HG03135 (cell line): ENCODE measurements around the gene CHIC2.
"Not testable (repeated sequence)": the region's sequence is repeated elsewhere in the genome, so short reads cannot be mapped to it uniquely, and the experiment has no call there.

Experiments
- ATAC-seq: cut with Tn5 transposase; IDR thresholded peaks from one replicate; pipeline ENCODE4 v1.9.1; 2021; ENCODE audit warnings: mild to moderate bottlenecking, moderate library complexity; ENCODE audit not compliant: unreplicated experiment

Gene CHIC2

DNA sequence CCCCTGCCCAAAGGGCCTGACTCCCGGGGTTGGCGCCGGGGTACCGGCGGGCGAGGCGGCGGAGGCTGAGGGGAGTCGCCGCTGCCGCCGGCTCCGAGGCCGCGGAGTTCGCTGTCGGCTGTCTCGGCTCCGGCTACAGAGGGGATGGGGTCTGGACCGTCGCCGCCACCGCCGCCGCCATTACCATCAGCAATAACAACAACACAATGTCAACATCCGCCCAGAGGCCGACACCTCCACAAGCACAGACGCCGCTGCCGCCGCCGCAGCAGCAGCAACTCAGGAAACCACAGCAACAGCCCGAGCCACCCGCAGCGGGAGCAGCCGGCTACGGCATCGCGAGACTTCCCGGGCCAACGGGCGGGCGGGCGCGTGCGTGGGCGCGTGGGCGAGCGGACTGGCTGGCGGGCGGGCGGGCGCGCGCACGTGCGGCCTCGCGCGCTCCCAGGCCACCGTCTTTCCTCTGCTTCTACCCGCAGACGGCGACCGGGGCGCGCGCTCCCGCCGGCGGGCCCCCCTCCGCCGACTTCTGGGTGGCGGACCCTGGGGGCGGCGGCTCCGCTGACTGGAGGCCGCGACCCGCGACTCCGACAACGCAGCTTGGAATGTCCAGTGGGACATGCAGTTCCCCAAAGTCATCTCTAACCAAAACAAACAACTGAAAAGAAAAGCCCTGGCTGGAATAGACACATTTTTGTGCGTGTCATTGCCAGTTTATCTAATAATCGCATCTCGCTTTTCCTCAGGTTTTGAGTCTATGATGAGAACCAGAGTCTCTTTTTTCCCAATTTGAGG is at the start of gene CHIC2:
TSS of gene CHIC2 (minus strand) at position 289 of the 795 bp plus-strand sequence. CDS start 305 bp downstream, outside the sequence.
- peak; percentile 96 for ATAC-seq

- not testable (repeated sequence) for ATAC-seq
These were observed 48.8 kb upstream of the CHIC2 start for GRCh38 chr4:54113206-54113605.

GRCh38 chr4:54110019-54110416 is 45.6 kb upstream of the CHIC2 start:
- no peak for ATAC-seq

DNA sequence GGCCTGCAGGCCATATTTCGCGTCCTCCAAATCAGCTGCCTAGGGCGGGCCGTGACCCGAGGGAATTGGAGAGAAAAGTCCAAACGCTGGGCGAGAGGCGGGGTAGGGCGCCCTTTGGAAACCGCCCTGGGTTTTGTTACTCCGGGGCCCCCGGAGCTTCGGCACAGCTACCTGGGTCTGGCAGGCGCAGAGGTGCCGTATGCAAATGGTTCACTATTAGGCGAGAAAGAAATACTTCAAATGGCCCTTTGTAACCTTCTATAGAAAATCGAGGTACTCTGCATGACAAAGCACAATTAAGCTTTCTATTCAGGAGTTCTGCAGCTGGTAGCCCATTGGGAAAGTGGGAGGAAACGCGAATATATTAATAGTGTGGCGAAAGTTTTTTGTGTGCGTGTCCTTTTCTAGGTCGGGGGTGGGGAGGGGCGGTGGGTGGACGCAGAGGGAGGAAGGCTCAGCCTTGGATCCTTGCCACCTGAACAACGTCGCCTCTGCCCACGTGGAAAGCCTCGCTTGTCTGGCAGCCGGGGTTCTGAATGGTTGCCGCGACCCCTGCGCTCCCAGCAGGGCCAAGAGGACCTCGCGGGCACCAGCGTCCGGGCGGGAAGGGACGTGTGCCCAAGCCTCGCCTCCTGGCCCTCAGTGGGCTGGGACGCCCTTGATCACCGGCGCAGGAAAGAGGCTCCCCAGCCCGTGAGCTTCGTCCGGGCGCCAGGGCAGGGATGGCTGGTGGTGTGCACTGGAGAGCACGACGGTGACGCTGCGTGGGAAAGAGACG is 45.0 kb upstream of the CHIC2 start:
- ATAC-seq: no peak

GRCh38 chr4:54107951-54108748 is 43.7 kb upstream of the CHIC2 start:
- no peak for ATAC-seq

GRCh38 chr4:54104907-54105306 is 40.5 kb upstream of the CHIC2 start:
- ATAC-seq: no peak

- no peak for ATAC-seq
These were observed 38.8 kb upstream of the CHIC2 start for GRCh38 chr4:54103190-54103574.

DNA sequence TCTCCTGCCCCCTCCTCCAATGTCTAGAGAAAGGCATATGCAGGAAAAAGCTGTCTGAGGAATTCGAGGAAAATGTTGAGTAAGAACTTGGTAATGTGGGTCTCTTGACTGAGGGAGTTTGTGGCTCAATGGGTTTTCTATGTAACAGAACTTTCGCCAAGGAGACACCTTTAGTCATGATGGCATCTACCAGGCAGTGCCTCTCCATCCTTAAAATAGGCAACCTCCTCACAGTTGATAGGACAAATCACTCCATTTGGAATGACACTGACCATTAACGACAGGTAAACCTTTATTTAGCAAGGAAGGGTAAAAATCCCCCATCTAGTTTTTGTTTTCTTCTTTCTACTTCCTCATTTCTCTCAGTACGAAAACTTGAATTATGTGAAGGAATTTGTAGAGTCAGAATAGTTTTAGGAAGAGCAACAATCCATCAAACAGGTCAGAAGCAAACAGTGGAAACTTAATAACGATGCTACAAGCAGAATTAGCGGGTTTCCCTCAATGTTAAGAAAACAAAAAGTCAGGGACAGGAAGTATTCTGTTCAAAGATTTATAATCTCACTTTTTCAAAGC is 38.2 kb upstream of the CHIC2 start:
- no peak for ATAC-seq

- no peak for ATAC-seq
These were observed 37.0 kb upstream of the CHIC2 start for GRCh38 chr4:54101190-54102041.

- ATAC-seq: no peak
These were observed 36.3 kb upstream of the CHIC2 start for GRCh38 chr4:54100595-54101189.

- no peak for ATAC-seq
These were observed 35.6 kb upstream of the CHIC2 start, which contains the start of gene GSX2 for GRCh38 chr4:54099748-54100574. Gene GSX2 (plus strand): TSS chr4:54100163. CDS start chr4:54100345, 182 bp downstream.

DNA sequence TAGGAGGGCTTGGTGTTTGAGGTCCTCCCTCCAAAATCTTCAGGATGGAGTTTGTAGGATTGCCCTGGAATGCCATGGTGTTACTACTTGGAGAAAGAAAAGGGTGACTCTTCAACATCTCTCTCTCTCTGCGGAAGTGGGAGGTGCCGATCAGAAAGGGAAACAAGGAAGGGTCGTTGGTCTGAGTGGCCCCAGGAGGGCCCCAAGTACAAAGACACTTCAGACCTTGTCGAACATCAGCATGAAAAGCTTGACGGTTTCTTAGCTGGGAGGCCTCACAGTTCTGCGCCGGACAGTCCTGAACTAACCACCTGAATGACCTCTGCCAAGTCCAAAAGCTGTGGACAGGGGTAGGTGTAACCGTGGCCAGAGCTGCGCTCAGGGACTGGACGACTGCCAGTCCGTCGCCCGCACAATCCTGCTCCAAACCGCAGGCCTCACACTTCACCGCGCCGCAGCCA is 34.9 kb upstream of the CHIC2 start:
- ATAC-seq: no peak

DNA sequence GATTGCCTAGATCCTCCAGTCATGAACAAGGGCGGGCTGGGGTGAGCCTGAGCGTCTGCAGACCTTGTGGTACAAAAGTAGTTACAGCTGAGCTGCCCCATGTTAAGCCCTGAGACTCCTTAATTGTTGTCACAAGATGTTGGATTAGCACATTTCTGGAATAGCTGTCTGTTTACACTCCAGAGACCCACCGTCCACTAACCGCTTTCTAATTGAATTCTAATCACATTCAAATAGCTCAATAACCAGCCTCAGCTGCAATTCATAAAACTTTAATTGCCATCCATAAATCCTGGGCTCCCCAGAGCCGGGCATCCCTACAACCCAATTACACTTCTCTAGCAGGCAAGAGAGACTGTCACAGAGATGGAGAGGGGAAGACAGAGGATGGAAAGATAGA is 34.0 kb upstream of the CHIC2 start:
- ATAC-seq: no peak

GRCh38 chr4:54097152-54097551 is 32.7 kb upstream of the CHIC2 start:
- no peak for ATAC-seq

DNA sequence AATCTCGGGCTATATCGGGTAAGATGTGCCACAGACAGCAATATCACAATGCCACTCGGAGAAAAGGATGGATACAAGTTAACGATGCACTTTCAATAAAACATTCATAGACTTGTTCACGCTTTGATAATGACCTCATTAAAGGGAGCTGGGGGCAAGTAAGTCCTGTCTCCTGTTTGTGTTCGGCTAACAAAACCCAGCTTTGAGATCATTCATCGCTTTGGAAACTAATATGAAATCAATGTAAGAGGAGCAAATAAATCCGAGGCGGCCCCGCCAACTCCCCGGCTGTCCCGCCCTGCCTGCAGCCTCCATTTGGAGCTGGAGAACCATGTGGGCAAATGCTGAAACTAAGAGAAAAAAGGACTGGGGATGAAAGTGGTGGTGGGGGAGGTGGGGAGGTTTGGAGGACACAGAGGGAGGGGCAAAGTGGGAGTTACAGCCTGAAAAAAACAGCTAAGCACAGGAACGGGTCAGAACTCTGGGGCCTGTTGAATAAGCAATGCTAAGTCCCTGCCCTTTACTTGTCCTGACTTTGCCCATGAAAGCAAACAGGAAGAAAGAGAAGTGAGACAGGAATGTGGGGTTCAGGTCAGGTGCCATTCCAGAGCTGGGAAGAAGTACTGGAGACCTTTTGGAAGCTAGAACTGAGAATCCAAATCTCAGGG is 32.0 kb upstream of the CHIC2 start:
- ATAC-seq: no peak

DNA sequence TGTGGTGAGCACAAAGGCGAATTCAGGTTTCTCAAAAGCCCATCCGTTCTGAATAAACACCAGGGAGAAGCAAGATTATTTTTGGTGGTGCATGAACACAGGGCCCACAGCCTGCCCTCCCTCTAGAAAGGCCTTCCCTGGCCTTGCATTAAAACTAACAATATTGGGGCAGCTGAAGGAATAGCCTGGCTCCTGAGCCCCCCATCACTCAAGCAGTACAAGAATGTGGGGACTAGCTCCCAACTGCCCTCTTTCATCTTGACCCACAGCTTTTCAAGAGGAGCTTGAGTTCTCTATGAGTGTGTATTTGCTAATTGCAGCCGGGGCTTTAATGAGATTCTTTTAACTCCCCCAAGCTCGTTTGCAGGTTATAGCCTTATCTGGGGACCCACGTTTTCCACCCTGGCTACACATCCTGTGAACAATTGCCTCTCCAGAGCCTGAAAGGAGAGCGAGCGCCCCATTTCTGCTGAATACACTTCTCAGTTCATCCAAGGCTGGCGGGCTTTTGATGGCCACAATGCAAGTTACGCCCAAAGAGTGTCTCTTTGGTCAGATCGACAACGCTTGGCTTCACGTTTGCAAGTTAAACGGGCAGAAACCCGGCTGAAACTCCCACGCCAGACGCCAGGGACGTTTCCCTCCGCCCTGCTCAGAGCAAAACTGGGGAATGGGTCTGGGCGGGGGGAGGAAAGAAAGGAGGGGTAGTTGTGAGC is 30.9 kb upstream of the CHIC2 start:
- no peak for ATAC-seq

DNA sequence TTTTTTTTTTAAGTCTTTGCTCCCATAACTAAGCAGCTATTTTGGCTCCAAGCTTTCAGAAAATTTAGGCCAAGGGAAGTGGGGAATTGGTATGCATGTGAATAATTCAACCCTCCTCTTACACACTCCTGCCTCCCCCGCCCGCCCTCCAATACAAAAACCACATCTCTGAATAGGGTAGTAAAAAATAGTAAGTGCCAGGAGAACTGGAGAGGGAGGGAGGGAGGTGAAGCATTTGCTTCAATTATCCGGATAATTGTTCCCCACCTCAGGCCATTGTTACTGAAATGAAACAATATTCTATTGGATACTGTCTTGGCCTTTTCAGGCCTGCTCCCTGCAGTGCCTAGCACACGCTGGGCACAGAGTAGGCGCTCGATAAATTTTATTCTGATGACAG is 30.0 kb upstream of the CHIC2 start:
- no peak for ATAC-seq
